NCI-H748 (cell line): ENCODE measurements around the gene ZNF579.
"Not testable (repeated sequence)": the region's sequence is repeated elsewhere in the genome, so short reads cannot be mapped to it uniquely, and the experiment has no call there.

ENCODE experiments used
- DNase-seq: peaks from one replicate; lab custom pipeline; 2025; ENCODE audit not compliant: unreplicated experiment; lab: John Stamatoyannopoulos, UW

ZNF579 gene

DNA sequence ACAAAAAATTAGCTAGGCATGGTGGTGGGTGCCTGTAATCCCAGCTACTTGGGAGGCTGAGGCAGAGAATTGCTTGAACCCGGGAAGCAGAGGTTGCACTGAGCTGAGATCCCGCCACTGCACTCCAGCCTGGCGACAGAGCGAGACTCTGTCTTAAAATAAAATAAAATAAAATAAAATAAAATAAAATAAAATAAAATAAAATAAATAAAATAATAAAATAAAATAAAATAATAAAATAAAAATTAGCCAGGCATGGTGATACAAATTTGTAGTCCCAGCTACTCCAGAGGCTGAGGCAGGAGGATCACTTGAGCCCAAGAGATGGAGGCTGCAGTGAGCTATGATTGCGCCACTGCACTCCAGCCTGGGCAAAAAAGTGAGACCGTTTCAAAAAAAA lies 6.7 kb downstream of the ZNF579 start:
- not testable (repeated sequence) for DNase-seq

DNA sequence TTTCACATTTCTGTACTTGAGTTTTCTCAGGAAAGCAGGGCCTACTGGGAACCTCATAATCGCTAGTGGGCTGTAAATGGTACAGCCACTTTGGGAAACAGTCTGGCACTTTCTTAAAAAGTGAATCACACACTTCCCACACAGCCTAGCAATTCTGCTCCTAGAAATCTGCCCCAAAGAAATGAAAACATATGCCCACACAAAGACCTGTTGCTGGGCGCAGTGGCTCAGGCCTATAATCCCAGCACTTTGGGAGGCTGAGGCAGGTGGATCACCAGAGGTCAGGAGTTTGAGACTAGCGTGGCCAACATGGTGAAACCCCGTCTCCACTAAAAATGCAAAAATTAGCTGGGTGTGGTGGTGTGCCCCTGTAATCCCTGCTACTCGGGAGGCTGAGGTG lies 11.2 kb downstream of the ZNF579 start:
- DNase-seq = not testable (repeated sequence)

DNA sequence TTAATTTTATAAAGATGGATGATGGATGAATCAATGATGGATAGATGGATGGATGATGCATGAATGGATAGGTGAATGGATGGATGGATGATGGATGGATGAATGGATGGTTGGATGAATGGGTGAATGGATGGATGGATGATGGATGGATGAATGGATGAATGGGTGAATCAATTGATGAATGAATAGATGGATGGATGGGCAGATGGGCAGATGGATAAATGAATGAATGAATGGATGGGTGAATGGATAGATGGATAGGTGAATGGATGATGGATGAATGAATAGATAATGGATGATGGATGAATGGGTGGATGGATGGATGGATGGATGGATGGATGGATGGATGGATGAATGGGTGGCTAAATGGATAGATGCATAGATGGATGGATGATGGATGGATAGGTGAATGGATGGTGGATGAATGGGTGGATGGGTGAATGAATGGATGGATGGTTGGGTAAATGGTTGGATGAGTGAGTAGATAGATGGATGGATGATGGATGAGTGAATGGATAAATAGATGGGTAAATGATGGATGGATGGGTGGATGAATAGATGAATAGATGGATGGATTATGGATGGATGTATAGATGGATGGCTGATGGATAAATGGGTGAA lies 12.8 kb downstream of the ZNF579 start:
- no peak for DNase-seq

DNA sequence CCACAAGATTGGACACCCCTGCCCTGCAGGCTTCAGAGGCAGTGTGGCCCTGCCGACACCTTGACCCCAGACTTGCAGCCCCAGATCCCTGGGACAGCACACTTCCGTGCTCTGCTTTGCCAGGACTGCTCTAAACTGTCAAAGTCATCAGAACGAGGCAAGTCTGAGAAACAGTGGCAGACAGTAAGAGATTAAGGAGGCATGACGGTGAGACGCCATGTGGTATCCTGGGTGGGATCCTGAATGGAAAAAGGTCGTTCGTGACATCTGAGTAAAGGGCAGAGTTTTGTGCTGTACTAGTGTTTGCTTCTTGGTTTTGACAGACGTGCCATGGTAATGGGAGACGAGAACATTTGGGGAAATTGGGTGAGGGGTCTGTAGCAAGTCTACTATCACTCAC lies 13.8 kb downstream of the ZNF579 start:
- no peak for DNase-seq

DNA sequence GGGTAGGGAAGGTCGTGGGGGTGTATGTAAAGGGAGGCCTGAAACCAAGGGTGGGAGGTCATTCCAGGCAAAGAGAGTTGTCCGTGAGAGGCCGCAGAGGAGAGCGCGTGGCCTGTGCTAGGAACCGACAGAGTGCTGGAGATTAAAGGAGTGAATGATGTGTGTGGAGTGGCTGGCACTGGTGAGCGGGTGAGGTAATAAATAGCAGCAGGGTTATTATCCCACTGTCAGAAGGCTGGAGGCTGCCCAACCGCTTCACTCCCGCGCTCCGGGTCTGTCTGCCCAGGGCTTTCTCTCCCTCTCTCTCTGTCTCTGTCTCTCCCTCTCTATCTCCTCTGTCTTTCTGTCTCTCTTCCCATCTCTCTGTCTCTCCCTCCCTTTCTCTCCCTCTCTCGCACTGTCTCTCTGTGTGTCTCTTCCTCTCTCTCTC lies 17.4 kb downstream of the ZNF579 start:
- peak; percentile 25 for DNase-seq

DNA sequence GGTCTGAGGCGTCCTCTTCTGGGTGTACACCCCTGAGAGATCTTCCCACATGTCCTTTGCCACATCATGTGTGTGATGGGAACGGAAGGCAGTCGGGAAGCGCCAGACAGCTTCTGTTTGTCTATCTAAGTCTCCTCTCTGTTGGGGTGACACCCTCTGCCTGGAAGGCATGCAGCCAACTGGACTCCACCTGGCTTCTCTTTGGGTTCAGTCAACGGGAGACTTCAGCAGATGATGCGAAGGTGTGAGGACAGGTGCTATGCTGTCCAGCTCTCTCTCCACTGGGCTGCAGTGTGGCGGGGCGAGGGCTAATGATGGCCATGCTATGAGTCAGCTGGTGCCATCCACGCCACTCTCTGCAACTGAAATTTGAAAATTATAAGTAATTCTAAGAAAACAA lies 21.0 kb downstream of the ZNF579 start:
- no peak for DNase-seq

DNA sequence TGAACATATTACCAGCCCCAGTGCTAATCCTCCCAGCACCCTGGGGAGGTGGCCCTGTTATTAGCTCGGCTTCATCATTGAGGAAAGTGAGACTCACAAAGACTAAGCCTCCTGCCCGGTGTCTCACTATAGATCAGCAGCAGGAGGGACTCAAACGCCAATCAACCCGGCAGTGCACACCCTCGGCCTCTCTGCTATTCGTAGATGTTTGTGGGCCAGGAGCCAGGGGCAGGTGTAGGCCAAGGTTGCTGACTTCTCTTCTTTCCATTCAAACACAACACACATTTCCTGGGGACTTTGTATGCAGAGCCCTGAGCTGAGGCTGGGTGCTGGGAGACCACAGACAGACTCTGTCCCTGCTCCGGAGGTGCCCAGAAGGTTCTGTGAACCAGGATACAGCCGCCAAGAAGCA lies 25.9 kb downstream of the ZNF579 start:
- DNase-seq = no peak

DNA sequence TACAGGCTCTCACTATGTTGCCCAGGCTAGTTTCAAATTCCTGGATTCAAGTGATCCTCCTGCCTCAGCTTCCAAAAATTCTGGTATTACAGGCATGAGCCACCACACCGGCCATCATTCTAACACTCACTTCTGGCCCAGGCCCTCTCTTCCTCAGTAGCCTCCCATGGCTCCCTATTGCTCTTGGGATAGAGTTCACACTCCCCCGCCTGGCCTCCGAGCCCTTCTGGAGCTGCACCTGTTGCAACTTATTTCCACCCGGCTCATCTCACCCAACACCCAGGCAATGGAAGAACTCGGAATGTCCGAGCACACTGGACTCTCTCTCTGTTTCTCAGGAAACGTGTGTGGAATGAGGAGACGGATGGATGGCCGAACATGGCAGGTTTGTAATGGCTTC lies 26.3 kb downstream of the ZNF579 start:
- no peak for DNase-seq

DNA sequence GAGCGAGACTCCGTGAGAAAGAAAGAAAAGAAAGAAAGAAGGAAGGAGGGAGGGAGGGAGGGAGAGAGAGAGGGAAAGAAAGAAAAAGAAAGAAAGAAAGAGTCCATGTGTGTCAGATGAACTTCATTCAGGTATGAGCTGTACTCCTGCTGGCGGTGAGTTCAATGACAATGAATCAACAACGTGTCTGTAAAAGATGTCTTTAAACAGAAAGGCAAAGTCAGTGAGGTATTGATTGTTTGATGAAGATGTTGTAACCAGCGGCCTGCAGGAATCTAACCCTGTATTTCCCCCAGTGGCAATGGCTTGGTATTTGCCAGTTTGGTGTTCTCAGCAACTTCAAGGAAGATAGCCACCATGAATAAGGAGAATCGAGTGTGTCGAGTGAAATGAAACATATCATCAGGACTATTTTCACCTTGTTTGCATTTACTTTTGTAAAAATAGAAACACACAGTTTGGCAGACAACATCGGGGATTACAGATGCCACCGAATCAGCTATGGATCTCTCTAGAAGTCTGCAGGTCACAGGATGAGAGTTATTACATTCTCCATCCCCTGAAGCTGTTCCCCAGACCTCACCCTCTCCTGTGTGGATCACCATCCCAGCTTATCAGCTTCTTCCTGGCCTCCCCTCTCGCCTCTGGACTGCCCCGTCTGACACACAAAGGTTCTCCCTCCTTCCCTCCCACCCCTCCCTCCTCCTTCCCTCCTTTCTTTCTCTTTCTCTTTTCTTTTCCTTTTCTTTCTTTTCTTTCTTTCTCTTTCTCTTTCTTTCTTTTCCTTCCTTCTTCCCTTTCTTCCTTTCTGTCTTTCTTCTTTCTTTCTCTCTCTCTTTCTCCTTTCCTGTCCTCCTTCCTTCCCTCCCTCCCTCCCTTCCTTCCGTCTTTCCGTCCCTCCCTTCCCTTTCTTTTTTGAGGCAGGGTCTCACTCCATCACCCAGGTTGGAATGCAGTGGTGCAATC lies 27.1 kb downstream of the ZNF579 start:
- no peak for DNase-seq

DNA sequence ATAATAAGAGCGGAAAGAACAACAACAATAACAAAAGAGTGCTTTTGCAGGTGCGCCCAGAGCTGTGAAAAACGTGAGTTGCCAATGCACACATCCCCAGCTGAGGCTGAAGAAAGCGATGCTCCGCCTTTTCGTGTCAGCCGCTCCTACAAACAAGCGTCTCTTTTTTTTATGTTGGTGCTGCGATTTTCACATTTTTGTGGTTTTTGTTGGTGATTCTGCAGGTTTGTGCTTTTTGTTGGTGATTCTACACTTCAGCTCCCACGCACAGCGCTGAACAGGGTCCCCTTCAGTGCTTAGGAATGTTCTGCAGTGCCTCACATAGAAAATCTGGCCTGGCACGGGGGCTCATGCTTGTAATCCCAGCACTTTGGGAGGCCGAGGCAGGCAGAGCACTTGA lies 28.0 kb downstream of the ZNF579 start:
- no peak for DNase-seq

DNA sequence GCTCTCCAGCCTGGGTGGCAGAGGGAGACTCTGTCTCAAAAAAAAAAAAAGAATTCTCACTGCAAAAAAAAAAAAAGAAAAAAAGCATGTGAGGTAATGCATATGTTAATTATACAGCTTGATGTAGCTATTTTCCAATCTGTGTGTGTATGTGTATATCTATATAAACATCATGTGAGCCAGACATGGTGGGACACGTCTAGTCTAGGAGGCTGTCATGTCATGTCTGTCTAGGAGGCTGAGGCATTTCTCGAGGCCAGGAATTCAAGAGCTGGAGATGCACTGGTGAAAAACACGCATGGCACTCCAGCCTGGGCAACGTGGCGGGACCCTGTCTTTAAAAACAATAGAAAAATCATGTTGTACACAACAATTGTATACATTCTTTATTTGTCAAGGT lies 28.4 kb downstream of the ZNF579 start:
- no peak for DNase-seq

DNA sequence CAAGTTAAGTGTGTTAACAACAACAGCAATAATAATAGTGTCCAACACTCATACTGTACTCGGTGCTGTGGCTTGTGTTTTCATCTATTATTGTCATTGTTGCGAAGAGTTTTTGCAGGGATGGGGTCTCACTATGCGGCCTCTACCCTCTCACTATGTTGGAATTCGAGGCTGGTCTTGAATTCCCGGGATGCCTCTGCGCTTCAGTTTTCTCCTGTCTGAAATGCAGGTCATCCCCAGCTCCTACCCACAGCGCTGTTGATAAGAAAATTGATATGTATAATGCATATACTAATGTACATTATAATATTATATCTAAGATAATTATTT lies 30.4 kb downstream of the ZNF579 start:
- no peak for DNase-seq

DNA sequence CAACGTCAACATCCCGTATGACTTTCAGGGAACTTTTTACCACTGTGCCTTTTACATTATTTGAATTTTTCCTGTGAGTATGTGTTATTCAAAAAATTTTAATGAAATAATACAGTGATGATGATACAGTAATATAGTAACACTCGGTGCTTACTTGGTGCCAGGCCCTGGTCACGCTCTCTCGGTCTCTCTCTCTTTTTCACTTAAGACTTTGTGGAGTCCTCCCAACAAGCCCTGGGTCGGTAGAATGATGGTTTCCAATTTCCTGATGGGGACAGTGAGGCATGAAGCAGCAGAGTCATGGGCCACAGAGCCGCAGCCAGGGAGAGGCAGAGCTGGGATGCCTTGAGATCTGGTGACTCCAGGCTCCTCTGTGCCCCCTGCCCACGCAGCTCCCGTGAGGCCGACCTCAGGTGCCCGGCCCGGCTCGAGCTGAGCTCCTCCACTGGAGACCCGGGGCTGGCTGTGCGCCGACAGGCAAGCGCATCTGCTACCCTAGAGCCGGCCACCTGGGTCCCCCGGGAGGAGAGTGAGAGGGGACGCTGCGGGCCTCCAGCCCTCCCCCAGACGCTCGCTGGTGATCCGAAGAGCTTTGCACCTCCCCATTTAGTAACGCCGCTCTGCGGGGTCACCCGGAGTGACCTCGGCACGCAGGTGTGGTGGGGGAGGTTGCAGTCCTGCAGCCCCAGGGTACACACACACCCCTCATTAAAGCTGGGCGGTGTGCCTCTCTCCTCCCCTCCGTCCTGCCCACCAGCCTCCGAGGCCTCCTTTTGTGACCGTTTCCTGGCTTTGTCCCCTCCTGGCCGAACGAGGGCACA lies 30.9 kb downstream of the ZNF579 start:
- peak; percentile 31 for DNase-seq

DNA sequence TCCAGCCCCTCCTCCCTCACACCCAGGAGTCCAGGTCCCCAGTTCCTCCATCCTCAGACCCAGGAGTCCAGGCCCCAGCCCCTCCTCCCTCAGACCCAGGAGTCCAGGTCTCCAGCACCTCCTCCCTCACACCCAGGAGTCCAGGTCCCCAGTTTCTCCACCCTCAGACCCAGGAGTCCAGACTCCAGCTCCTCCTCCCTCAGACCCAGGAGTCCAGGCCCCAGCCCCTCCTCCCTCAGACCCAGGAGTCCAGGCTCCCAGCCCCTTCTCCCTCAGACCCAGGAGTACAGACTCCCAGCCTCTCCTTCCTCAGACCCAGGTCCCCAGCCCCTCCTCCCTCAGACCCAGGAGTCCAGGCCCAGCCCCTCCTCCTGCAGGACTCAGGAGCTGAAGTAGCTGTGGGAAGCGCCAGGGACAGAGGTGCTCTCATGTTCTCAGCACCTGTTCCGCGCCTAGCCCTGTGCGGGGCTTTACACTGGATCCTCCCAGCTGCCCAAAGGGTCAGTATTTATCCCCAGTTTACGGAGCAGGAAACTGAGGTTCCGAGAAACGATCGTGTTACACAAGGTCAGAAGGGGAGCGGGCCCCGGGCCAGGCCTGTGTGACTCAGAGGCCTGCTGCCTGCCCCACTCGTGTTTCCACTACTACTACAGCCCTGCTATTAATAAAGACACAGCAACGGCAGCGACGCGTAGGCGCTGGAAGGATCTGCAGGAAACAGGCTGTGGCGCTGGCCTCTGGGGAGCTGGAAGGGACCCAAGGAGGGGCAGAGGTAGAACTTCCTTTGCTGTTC lies 33.6 kb downstream of the ZNF579 start:
- no peak for DNase-seq

DNA sequence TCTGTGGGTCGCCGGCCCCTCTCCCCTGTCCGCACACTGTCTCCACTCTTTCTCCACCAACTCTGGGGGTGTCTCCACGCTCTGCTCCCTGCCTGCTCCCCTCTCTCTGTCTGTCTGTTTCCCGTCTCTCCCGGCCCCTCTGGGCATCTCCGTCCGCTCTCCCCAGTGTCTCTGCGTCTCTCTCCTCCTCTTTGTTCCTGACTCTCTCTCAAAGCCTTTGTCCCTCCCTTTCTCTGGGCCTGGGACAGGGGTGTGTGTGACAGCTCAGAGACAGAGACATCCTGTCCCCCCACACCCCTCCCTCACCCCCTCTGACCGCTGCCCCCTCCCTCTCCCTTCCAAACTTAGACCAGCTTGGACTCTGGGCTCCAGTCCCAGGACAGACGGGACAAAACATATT lies 34.6 kb downstream of the ZNF579 start:
- DNase-seq = no peak

DNA sequence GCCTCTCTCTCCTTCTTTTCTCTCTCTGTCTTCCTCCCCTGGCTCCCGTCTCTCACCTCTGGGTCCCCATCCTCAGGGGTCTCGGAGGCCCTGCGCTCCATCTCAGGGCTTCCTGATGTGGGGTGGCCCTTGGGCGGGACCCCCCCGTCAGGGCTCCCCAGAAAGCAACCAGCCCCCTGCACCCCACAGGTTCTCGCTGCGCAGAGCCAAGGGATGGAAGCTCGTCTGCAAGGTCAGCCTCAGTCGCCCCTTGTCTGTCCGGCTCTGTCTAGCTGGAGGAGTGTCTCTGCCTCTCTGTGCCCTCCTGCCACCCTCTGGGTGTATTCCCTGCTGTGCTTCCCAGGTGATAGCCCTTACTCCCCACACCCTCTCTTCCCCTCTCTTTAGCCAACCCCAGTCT lies 35.2 kb downstream of the ZNF579 start, which contains the start of gene SBK3:
SBK3 (minus strand) TSS at position 101 of the 400 bp plus-strand sequence; CDS start at position 101, 0 bp downstream.
- no peak for DNase-seq

DNA sequence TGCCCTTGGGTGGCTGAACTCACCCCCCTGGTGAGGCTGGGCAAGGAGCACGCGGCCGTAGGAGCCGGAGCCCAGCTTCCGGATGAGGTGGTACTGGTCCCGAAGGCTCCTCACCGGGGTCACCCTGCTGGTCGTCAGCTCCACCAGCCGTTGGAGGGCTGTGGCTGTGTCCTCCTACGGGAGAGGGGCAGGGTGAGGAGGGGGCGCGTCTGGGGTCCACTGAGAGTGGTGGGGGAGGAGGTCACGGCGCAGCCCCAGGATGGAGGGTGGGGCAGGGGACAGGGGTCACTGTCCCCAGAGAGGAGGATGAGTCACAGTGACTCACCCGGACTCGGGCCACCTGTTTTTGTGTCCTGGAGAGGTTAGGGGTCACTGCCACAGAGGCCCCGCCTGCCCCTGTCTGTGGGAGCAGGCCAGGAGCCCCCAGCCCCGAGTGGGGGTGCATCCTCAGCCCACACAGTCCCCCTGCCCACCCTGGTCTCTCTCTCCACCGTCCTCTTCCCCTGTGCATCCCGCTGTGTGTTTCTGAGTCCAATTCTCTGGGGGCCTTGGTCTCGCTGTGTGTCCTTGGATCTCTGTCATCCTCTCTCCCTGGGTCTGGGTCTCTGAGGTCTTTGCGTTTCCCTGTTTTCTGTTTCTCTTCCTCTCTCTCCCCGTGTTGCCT lies 35.7 kb downstream of the ZNF579 start:
- no peak for DNase-seq

DNA sequence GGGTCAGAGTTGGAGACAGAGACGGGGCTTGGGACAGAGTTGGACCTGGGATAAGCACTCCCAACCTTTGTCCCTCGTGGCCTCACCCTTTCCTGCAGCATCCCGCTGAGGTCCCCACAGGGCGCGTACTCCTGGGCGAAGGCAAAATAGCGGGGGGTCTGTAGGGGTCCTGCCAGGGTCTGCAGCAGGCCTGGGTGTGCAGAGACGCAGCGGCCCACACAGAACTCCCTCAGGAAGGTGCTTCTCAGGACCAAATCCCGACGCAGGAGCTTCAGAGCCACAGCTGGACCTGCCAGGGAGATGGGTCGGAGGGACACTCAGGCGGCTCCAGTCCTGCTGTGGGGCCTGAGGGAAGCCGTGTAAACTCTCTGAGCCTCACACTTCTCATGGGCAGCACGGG lies 36.6 kb downstream of the ZNF579 start:
- DNase-seq = no peak

DNA sequence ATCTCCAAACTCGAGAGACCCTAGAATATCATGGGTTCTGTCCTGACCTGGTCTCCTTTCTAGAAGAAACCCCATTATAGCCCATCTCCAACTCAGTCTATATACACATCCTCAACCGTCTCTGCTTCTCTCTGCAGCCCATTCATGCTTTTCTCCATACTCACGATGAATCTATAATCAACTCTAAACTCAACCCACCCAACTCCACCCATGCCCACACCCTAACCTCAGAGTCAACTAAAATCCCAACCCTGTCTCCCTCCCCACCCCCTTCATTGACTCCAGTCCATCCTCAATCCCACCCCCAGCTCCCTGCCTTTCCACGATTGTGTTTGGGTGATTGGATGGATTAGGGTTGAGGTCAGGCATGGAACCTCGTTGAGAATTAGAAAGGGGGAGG lies 37.1 kb downstream of the ZNF579 start:
- DNase-seq = no peak

DNA sequence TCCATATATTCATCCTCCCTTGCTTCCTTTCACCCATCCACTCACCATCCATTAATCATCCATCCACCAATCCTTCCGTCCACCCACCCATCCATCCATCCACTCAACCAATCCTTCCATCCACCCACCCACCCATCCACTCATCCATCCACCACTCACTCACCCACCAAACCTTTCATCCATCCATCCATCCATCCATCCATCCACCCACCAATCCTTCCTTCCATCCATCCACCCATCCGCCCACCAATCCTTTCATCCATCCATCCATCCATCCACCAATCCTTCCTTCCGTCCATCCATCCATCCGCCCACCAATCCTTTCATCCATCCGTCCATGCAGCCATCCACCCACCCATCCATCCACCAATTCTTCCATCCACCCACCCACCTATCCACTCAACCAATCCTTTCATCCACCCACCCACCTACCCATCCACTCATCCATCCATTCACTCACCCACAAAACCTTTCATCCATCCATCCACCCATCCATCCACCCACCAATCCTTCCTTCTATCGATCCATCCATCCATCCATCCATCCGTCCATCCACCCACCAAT lies 38.3 kb downstream of the ZNF579 start:
- DNase-seq = no peak
